ENCODE measurements around the gene PRCP.

Gene PRCP

GRCh38 chr11:82811369-82811768 is 88.9 kb downstream of the PRCP start:
- TF ChIP-seq FOXP2 (optimal IDR thresholded peaks at IDR 0.05; ENCODE audit: borderline replicate concordance, extremely low read depth, extremely low read length, insufficient read depth): no peak
- no peak for TF ChIP-seq REST (IDR thresholded peaks at IDR 0.05; ENCODE audit: insufficient read depth in 1 of 2, low read depth in 2 of 2, low read length in 2 of 2)
- TF ChIP-seq TAF1 (IDR thresholded peaks at IDR 0.05; ENCODE audit: borderline replicate concordance, insufficient read depth, low read length): no peak

- no peak for TF ChIP-seq REST (IDR thresholded peaks at IDR 0.05; ENCODE audit: insufficient read depth in 1 of 2, low read depth in 2 of 2, low read length in 2 of 2)
- no peak for TF ChIP-seq TAF1 (IDR thresholded peaks at IDR 0.05; ENCODE audit: borderline replicate concordance, insufficient read depth, low read length)
- TF ChIP-seq SIN3A (IDR thresholded peaks at IDR 0.05; ENCODE audit: borderline replicate concordance, insufficient read depth, low read length): no peak
- no peak for TF ChIP-seq POLR2AphosphoS5 (IDR thresholded peaks at IDR 0.05; ENCODE audit: low read depth, low read length)
- no peak for TF ChIP-seq FOXP2 (optimal IDR thresholded peaks at IDR 0.05; ENCODE audit: borderline replicate concordance, extremely low read depth, extremely low read length, insufficient read depth)
These were observed 89.5 kb downstream of the PRCP start for GRCh38 chr11:82810738-82811137.

- no peak for TF ChIP-seq SIN3A (IDR thresholded peaks at IDR 0.05; ENCODE audit: borderline replicate concordance, insufficient read depth, low read length)
- TF ChIP-seq POLR2AphosphoS5 (IDR thresholded peaks at IDR 0.05; ENCODE audit: low read depth, low read length): no peak
- TF ChIP-seq TAF1 (IDR thresholded peaks at IDR 0.05; ENCODE audit: borderline replicate concordance, insufficient read depth, low read length): no peak
- no peak for TF ChIP-seq FOXP2 (optimal IDR thresholded peaks at IDR 0.05; ENCODE audit: borderline replicate concordance, extremely low read depth, extremely low read length, insufficient read depth)
- TF ChIP-seq REST (IDR thresholded peaks at IDR 0.05; ENCODE audit: insufficient read depth in 1 of 2, low read depth in 2 of 2, low read length in 2 of 2): no peak
These were observed 89.9 kb downstream of the PRCP start for GRCh38 chr11:82810326-82810725.

- TF ChIP-seq TAF1 (IDR thresholded peaks at IDR 0.05; ENCODE audit: borderline replicate concordance, insufficient read depth, low read length) (no peak), SIN3A (IDR thresholded peaks at IDR 0.05; ENCODE audit: borderline replicate concordance, insufficient read depth, low read length) (no peak), POLR2AphosphoS5 (IDR thresholded peaks at IDR 0.05; ENCODE audit: low read depth, low read length) (no peak), FOXP2 (optimal IDR thresholded peaks at IDR 0.05; ENCODE audit: borderline replicate concordance, extremely low read depth, extremely low read length, insufficient read depth) (no peak), REST (IDR thresholded peaks at IDR 0.05; ENCODE audit: insufficient read depth in 1 of 2, low read depth in 2 of 2, low read length in 2 of 2) (no peak)
These were observed 92.6 kb downstream of the PRCP start for GRCh38 chr11:82807646-82808045.

GRCh38 chr11:82802710-82803109 is 97.5 kb downstream of the PRCP start:
- TF ChIP-seq SIN3A (IDR thresholded peaks at IDR 0.05; ENCODE audit: borderline replicate concordance, insufficient read depth, low read length) (no peak), REST (IDR thresholded peaks at IDR 0.05; ENCODE audit: insufficient read depth in 1 of 2, low read depth in 2 of 2, low read length in 2 of 2) (no peak), FOXP2 (optimal IDR thresholded peaks at IDR 0.05; ENCODE audit: borderline replicate concordance, extremely low read depth, extremely low read length, insufficient read depth) (no peak), TAF1 (IDR thresholded peaks at IDR 0.05; ENCODE audit: borderline replicate concordance, insufficient read depth, low read length) (no peak), POLR2AphosphoS5 (IDR thresholded peaks at IDR 0.05; ENCODE audit: low read depth, low read length) (no peak)
